RWPE2 (cell line): Measurements from ENCODE around the gene NFKBIZ.

Experiments
- ATAC-seq: fragments of 200-7000 bp; cut with Tn5 transposase; 3 replicates; pipeline ENCODE4 v1.9.1; 2021; ENCODE audit warnings: low read depth
- DNase-seq: peaks from one replicate; pipeline ENCODE4 v3.0.0-alpha.2; 2020; ENCODE audit warnings: low spot score
- H3K27ac ChIP-seq: fragments of 450-650 bp; 2 replicates; pipeline ENCODE4 v1.5.1; 2017; ENCODE audit warnings: mild to moderate bottlenecking; ENCODE audit not compliant: poor library complexity, severe bottlenecking
- H3K27me3 ChIP-seq: fragments of 250-450 bp; sonication (Bioruptor Pico); 2 replicates; pipeline ENCODE4 v1.5.1; 2021; ENCODE audit warnings: mild to moderate bottlenecking, moderate library complexity; ENCODE audit not compliant: insufficient read depth, poor library complexity, severe bottlenecking
- H3K36me3 ChIP-seq: fragments of 250-450 bp; sonication (Bioruptor Pico); 2 replicates; pipeline ENCODE4 v1.5.1; 2020; ENCODE audit warnings: low read depth, mild to moderate bottlenecking, moderate library complexity
- H3K4me1 ChIP-seq: fragments of 250-450 bp; sonication (Bioruptor Pico); 2 replicates; pipeline ENCODE4 v1.5.1; 2021; ENCODE audit warnings: mild to moderate bottlenecking, moderate library complexity; ENCODE audit not compliant: insufficient read depth, poor library complexity, severe bottlenecking
- H3K4me3 ChIP-seq: fragments of 250-450 bp; sonication (Bioruptor Pico); 2 replicates; pipeline ENCODE4 v1.5.1; 2021; ENCODE audit warnings: mild to moderate bottlenecking, moderate library complexity; ENCODE audit not compliant: severe bottlenecking
- H3K9me3 ChIP-seq: fragments of 250-450 bp; sonication (Bioruptor Pico); 2 replicates; pipeline ENCODE4 v1.5.1; 2021; ENCODE audit warnings: mild to moderate bottlenecking, moderate library complexity; ENCODE audit not compliant: severe bottlenecking
- CTCF ChIP-seq: fragments of 450-650 bp; IDR thresholded peaks from one replicate; pipeline ENCODE4 v1.5.1; 2017; ENCODE audit warnings: mild to moderate bottlenecking, moderate library complexity; ENCODE audit not compliant: poor library complexity, severe bottlenecking

NFKBIZ gene

GRCh38 chr3:101836652-101837598 lies 12.4 kb upstream of the NFKBIZ start:
- H3K27me3 ChIP-seq, result no peaks in the 10 kb centered on the region
- H3K4me3 ChIP-seq, result no peak overlapping the region
- ATAC-seq, result peak; percentile 52; the same call in 2 of the 3 replicates
- no peak for DNase-seq
- no peaks in the 10 kb centered on the region for H3K36me3 ChIP-seq
- no peaks in the 10 kb centered on the region for H3K9me3 ChIP-seq
- no peak for TF ChIP-seq CTCF
- no peaks in the 10 kb centered on the region for H3K4me1 ChIP-seq
- no peak overlapping the region for H3K27ac ChIP-seq

- Histone ChIP-seq H3K4me3 (no peak overlapping the region), H3K36me3 (no peaks in the 10 kb centered on the region), H3K27me3 (no peaks in the 10 kb centered on the region), H3K4me1 (no peaks in the 10 kb centered on the region), H3K9me3 (no peaks in the 10 kb centered on the region), H3K27ac (no peak overlapping the region)
- TF ChIP-seq CTCF, result no peak
- ATAC-seq (no peak), DNase-seq (no peak)
Observed at GRCh38 chr3:101838691-101839090, 10.6 kb upstream of the NFKBIZ start.

GRCh38 chr3:101840066-101840465 lies 9.2 kb upstream of the NFKBIZ start:
- Histone ChIP-seq H3K27ac (no peak overlapping the region), H3K4me1 (no peaks in the 10 kb centered on the region), H3K27me3 (no peaks in the 10 kb centered on the region), H3K9me3 (no peaks in the 10 kb centered on the region), H3K36me3 (no peaks in the 10 kb centered on the region), H3K4me3 (no peak overlapping the region)
- DNase-seq (no peak), ATAC-seq (no peak)
- no peak for TF ChIP-seq CTCF

- Histone ChIP-seq H3K27ac (no peak overlapping the region), H3K27me3 (no peaks in the 10 kb centered on the region), H3K36me3 (no peaks in the 10 kb centered on the region), H3K4me1 (no peaks in the 10 kb centered on the region), H3K4me3 (no peak overlapping the region), H3K9me3 (no peaks in the 10 kb centered on the region)
- ATAC-seq, result peak; percentile 42; the same call in 1 of the 3 replicates
- no peak for DNase-seq
- TF ChIP-seq CTCF, result no peak
Observed at GRCh38 chr3:101842245-101842934, 6.9 kb upstream of the NFKBIZ start.
